ENCODE data around the gene CAPN15.

The CAPN15 gene

GRCh38 chr16:548586-548985 lies 21.1 kb downstream of the CAPN15 start:
- no peak for DNase-seq

- DNase-seq: no peak
Observed at GRCh38 chr16:549544-550263, 22.2 kb downstream of the CAPN15 start.

- DNase-seq: no peak
Observed at GRCh38 chr16:551210-551609, 23.7 kb downstream of the CAPN15 start.

- DNase-seq: no peak
Observed at GRCh38 chr16:552171-552570, 24.7 kb downstream of the CAPN15 start.

- DNase-seq: no peak
Observed at GRCh38 chr16:553601-554296, 26.2 kb downstream of the CAPN15 start.

GRCh38 chr16:554297-554621 lies 26.7 kb downstream of the CAPN15 start:
- no peak for DNase-seq

- no peak for DNase-seq
Observed at GRCh38 chr16:554640-555365, 27.3 kb downstream of the CAPN15 start.

- DNase-seq: no peak
Observed at GRCh38 chr16:555528-556473, 28.3 kb downstream of the CAPN15 start.

GRCh38 chr16:556474-557173 lies 29.1 kb downstream of the CAPN15 start:
- DNase-seq: no peak

- DNase-seq: no peak
Observed at GRCh38 chr16:557463-558297, 30.2 kb downstream of the CAPN15 start.

GRCh38 chr16:558298-559020 lies 30.9 kb downstream of the CAPN15 start:
- DNase-seq: no peak

- DNase-seq: no peak
Observed at GRCh38 chr16:559021-559380, 31.5 kb downstream of the CAPN15 start.

- DNase-seq: no peak
Observed at GRCh38 chr16:559411-560203, 32.1 kb downstream of the CAPN15 start.

- DNase-seq: no peak
Observed at GRCh38 chr16:560204-560700, 32.7 kb downstream of the CAPN15 start, which contains the start of gene PRR35. Gene PRR35 (plus strand): TSS chr16:560394. CDS start chr16:563295, 2,901 bp downstream.

GRCh38 chr16:560701-561412 lies 33.3 kb downstream of the CAPN15 start:
- DNase-seq: no peak

- DNase-seq: no peak
Observed at GRCh38 chr16:561413-561794, 33.9 kb downstream of the CAPN15 start.

- no peak for DNase-seq
Observed at GRCh38 chr16:561957-562938, 34.7 kb downstream of the CAPN15 start.
